ENCODE data around the gene HHATL. TPM values are rescaled to one million over a fixed set of nuclear protein-coding genes. Genes with fewer than 3 reads are reported as not detected.

Gene HHATL
- total RNA-seq, 1 experiment from 2014 or later: not detected

DNA sequence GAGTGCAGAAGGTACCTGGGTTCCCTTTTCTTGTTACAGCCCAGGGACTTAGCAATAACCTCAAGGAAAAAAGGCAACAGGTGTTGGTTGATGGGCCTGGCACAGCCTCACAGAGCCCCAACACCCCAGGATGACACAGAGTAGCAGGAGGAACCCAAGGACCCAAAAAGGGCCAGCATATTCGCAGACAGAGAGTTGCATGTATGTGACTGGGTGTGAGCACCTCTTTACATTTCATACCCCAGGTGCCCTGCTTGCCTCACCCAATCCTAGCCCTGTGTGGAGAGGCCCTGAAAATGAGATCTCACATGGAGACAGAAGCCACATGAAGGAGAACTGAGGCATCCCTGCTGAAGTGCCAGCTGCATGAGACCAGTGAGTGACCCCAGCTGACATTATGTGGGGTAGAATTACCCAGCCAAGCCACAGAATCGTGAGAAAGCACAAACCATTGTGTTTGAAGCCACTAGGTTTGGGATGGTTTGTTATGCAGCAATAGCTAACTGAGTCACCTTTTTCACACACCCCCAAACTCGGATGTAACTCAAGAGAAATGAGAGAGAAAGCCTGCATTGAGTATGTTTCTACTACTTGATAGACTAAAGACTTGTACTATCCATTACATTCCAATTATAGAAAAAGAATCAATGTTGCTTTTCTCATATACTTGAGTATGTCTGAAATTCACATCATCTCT lies 26.2 kb upstream of the HHATL start:
- no peak for ATAC-seq
- no peak for DNase-seq (ENCODE audit: low read depth, low spot score)
- POLR2A ChIA-PET: no interaction called here
- TF ChIP-seq TCF7L2 (IDR thresholded peaks at IDR 0.05; ENCODE audit: low read depth, low read length) (no peak), SIN3A (IDR thresholded peaks at IDR 0.05; ENCODE audit: borderline replicate concordance, insufficient read depth, low read depth, low read length) (no peak), POLR2AphosphoS5 (IDR thresholded peaks at IDR 0.05; ENCODE audit: low read depth, low read length) (no peak)
- TF ChIP-seq, protein P1, sequence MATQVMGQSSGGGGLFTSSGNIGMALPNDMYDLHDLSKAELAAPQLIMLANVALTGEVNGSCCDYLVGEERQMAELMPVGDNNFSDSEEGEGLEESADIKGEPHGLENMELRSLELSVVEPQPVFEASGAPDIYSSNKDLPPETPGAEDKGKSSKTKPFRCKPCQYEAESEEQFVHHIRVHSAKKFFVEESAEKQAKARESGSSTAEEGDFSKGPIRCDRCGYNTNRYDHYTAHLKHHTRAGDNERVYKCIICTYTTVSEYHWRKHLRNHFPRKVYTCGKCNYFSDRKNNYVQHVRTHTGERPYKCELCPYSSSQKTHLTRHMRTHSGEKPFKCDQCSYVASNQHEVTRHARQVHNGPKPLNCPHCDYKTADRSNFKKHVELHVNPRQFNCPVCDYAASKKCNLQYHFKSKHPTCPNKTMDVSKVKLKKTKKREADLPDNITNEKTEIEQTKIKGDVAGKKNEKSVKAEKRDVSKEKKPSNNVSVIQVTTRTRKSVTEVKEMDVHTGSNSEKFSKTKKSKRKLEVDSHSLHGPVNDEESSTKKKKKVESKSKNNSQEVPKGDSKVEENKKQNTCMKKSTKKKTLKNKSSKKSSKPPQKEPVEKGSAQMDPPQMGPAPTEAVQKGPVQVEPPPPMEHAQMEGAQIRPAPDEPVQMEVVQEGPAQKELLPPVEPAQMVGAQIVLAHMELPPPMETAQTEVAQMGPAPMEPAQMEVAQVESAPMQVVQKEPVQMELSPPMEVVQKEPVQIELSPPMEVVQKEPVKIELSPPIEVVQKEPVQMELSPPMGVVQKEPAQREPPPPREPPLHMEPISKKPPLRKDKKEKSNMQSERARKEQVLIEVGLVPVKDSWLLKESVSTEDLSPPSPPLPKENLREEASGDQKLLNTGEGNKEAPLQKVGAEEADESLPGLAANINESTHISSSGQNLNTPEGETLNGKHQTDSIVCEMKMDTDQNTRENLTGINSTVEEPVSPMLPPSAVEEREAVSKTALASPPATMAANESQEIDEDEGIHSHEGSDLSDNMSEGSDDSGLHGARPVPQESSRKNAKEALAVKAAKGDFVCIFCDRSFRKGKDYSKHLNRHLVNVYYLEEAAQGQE (IDR thresholded peaks at IDR 0.05; ENCODE audit: insufficient read depth in 1 of 2, low read depth in 2 of 2, low read length in 1 of 2): no peak
- TF ChIP-seq, protein P2, sequence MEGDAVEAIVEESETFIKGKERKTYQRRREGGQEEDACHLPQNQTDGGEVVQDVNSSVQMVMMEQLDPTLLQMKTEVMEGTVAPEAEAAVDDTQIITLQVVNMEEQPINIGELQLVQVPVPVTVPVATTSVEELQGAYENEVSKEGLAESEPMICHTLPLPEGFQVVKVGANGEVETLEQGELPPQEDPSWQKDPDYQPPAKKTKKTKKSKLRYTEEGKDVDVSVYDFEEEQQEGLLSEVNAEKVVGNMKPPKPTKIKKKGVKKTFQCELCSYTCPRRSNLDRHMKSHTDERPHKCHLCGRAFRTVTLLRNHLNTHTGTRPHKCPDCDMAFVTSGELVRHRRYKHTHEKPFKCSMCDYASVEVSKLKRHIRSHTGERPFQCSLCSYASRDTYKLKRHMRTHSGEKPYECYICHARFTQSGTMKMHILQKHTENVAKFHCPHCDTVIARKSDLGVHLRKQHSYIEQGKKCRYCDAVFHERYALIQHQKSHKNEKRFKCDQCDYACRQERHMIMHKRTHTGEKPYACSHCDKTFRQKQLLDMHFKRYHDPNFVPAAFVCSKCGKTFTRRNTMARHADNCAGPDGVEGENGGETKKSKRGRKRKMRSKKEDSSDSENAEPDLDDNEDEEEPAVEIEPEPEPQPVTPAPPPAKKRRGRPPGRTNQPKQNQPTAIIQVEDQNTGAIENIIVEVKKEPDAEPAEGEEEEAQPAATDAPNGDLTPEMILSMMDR (IDR thresholded peaks at IDR 0.05): no peak
- Histone ChIP-seq H3K36me3 (ENCODE audit: control insufficient read depth, insufficient read depth, low read length) (no peaks in the 10 kb centered on the region), H3K4me3 (ENCODE audit: low read depth in 2 of 2, low read length in 2 of 2) (no peak overlapping the region), H3K27me3 (ENCODE audit: control insufficient read depth, insufficient read depth, low read length) (no peaks in the 10 kb centered on the region), H3K9me3 (ENCODE audit: control insufficient read depth, insufficient read depth, low read depth, low read length) (no peaks in the 10 kb centered on the region), H3K27ac (ENCODE audit: low read length) (no peak overlapping the region), H3K4me1 (ENCODE audit: control insufficient read depth, insufficient read depth, low read length) (no peaks in the 10 kb centered on the region)
- CTCF ChIA-PET: no interaction called here
- no TSS peak for BruUV-seq (replicated peaks)
- in situ Hi-C loops (cut with HindIII; ENCODE audit: low pct_unique_long_range_greater_than_20kb, low sequenced_read_pairs) (no loop called here), intact Hi-C loops (cut with micrococcal nuclease; ENCODE audit: unreplicated experiment) (no loop called here)

DNA sequence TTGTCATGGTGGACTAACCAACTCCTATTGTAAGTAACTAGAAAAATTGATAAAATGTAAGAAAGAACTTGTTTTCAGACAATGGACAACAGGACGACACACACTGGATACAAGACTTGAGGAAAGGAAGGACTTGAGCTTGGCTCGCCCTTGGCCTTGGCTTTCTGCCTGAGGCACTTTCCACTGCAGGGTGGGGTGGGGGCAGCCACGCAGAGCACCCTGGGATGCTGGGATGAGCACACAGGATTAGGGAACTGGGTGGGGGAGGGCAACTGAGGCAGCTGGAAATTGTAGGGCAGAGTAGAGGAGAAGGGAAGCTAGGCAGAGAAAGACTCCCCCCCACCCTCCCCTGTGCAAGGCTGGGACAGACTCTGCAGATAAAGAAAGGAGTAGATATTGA lies 25.5 kb upstream of the HHATL start:
- Histone ChIP-seq H3K9me3 (ENCODE audit: control insufficient read depth, insufficient read depth, low read depth, low read length) (no peaks in the 10 kb centered on the region), H3K4me1 (ENCODE audit: control insufficient read depth, insufficient read depth, low read length) (no peaks in the 10 kb centered on the region), H3K27me3 (ENCODE audit: control insufficient read depth, insufficient read depth, low read length) (no peaks in the 10 kb centered on the region), H3K27ac (ENCODE audit: low read length) (no peak overlapping the region), H3K36me3 (ENCODE audit: control insufficient read depth, insufficient read depth, low read length) (no peaks in the 10 kb centered on the region), H3K4me3 (ENCODE audit: low read depth in 2 of 2, low read length in 2 of 2) (no peak overlapping the region)
- DNase-seq (ENCODE audit: low read depth, low spot score): no peak
- no peak for TF ChIP-seq POLR2AphosphoS5 (IDR thresholded peaks at IDR 0.05; ENCODE audit: low read depth, low read length)
- ATAC-seq: no peak
- in situ Hi-C loops (cut with HindIII; ENCODE audit: low pct_unique_long_range_greater_than_20kb, low sequenced_read_pairs): no loop called here
- intact Hi-C loops (cut with micrococcal nuclease; ENCODE audit: unreplicated experiment): no loop called here
- CTCF ChIA-PET: no interaction called here
- no TSS peak for BruUV-seq (replicated peaks)
- POLR2A ChIA-PET: no interaction called here

DNA sequence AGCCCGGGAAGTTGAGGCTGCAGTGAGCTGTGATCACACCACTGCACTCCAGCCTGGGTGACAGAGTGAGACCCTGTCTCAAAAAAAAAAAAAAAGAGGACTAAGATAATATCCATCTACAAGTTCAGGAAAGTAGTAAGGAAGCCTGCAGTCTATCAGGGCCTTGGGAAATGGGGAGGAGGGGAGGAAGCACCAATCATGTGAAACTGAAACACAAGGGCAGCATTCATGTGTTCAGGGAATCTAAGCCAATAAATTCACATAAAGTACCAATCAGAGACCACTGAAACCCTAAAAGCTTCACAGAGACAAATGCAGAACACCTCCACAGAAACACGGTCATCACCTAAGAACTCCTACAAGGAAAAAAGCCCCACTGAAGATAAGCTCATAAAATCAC lies 22.9 kb upstream of the HHATL start:
- in situ Hi-C loops (cut with HindIII; ENCODE audit: low pct_unique_long_range_greater_than_20kb, low sequenced_read_pairs): no loop called here
- no TSS peak for BruUV-seq (replicated peaks)
- ATAC-seq: no peak
- CTCF ChIA-PET: no interaction called here
- DNase-seq (ENCODE audit: low read depth, low spot score): no peak
- Histone ChIP-seq H3K4me1 (ENCODE audit: control insufficient read depth, insufficient read depth, low read length) (no peaks in the 10 kb centered on the region), H3K36me3 (ENCODE audit: control insufficient read depth, insufficient read depth, low read length) (no peaks in the 10 kb centered on the region), H3K27ac (ENCODE audit: low read length) (no peak overlapping the region), H3K4me3 (ENCODE audit: low read depth in 2 of 2, low read length in 2 of 2) (no peak overlapping the region), H3K9me3 (ENCODE audit: control insufficient read depth, insufficient read depth, low read depth, low read length) (no peaks in the 10 kb centered on the region), H3K27me3 (ENCODE audit: control insufficient read depth, insufficient read depth, low read length) (no peaks in the 10 kb centered on the region)
- intact Hi-C loops (cut with micrococcal nuclease; ENCODE audit: unreplicated experiment): no loop called here
- POLR2A ChIA-PET: no interaction called here
- TF ChIP-seq, protein P1 (IDR thresholded peaks at IDR 0.05; ENCODE audit: insufficient read depth in 1 of 2, low read depth in 2 of 2, low read length in 1 of 2): no peak
- no peak for TF ChIP-seq TCF7L2 (IDR thresholded peaks at IDR 0.05; ENCODE audit: low read depth, low read length)
- no peak for TF ChIP-seq SIN3A (IDR thresholded peaks at IDR 0.05; ENCODE audit: borderline replicate concordance, insufficient read depth, low read depth, low read length)
- TF ChIP-seq, protein P2 (IDR thresholded peaks at IDR 0.05): no peak

All from Panc1 (cell line).